Transverse colon (tissue), 4 donors: ENCODE results near the gene LRRC8C. TPM values are rescaled to one million over a fixed set of nuclear protein-coding genes. Genes with fewer than 3 reads are reported as not detected.

ENCODE experiments used
- DNase-seq: peaks from one replicate; pipeline ENCODE4 v3.0.0-alpha.2; 2019
- H3K27ac ChIP-seq, 4 donors: fragments of 200-600 bp; sonication (generic); 2 replicates each; pipeline ENCODE4 v1.5.1; 2016 to 2018; ENCODE audit warnings: inconsistent platforms in 4 of 4
- H3K27me3 ChIP-seq: fragments of 200-600 bp; sonication (generic); 2 replicates; pipeline ENCODE4 v1.5.1; 2017; ENCODE audit warnings: inconsistent platforms
- H3K36me3 ChIP-seq, 4 donors: fragments of 200-600 bp; sonication (generic); 2 replicates each; pipeline ENCODE4 v1.5.1; 2017 to 2019; ENCODE audit warnings: inconsistent platforms in 4 of 4
- H3K4me1 ChIP-seq, 4 donors: fragments of 200-600 bp; sonication (generic); 2 replicates each; pipeline ENCODE4 v1.5.1; 2017 to 2020; ENCODE audit warnings: inconsistent platforms in 4 of 4
- H3K4me3 ChIP-seq, 4 donors: fragments of 200-600 bp; sonication (generic); 1 replicate in 1 of 4; 2 replicates in 3 of 4; pipeline versions ENCODE4 v1.5.1 to v1.6.1; 2017 to 2019; ENCODE audit warnings: inconsistent platforms in 4 of 4
- H3K9me3 ChIP-seq, 2 donors: fragments of 200-600 bp; sonication (generic); 2 replicates each; pipeline ENCODE4 v1.5.1; 2017 to 2019; ENCODE audit warnings: inconsistent platforms in 2 of 2
- CTCF ChIP-seq, 5 experiments: fragments of 200-600 bp in 3 of 5; fragments of 450-650 bp in 2 of 5; sonication (generic) in 3 of 5; IDR thresholded peaks; 1 replicate in 2 of 5; 2 replicates in 3 of 5; pipeline ENCODE4 v1.5.1; 2016 to 2017; ENCODE audit warnings: antibody characterized with exemption in 5 of 5, inconsistent platforms in 3 of 5, mild to moderate bottlenecking in 2 of 5, moderate library complexity in 1 of 5
- EP300 ChIP-seq: sonication (generic); formaldehyde crosslinking; IDR thresholded peaks from one replicate; pipeline ENCODE4 v1.6.1; 2017; ENCODE audit warnings: antibody characterized with exemption, low read depth
- POLR2A ChIP-seq: fragments of 450-650 bp; IDR thresholded peaks from one replicate; pipeline ENCODE4 v1.6.1; 2016; ENCODE audit warnings: antibody characterized with exemption, mild to moderate bottlenecking, moderate library complexity
- POLR2AphosphoS5 ChIP-seq, 3 donors: sonication (generic); formaldehyde crosslinking; IDR thresholded peaks; one replicate each; pipeline ENCODE4 v1.6.1; 2016; ENCODE audit warnings: antibody characterized with exemption in 3 of 3
- WGBS, 2 donors: methylation state at CpG; one replicate each; pipeline ENCODE4 v1.1.5; 2018; ENCODE audit warnings: low coverage in 1 of 2; 5-methylcytosine and 5-hydroxymethylcytosine counted together
- in situ Hi-C, 4 donors: fragments of 200-750 bp; cut with MboI; loops; one replicate each; pipeline versions ENCODE4 v1.15.0 to v1.15.1; 2017; ENCODE audit warnings: low sequenced_read_pairs in 3 of 4, low pct_ligation_motif_present in 1 of 4, low pct_unique_long_range_greater_than_20kb in 1 of 4
- intact Hi-C: fragments of 100-400 bp; cut with DNase I; formaldehyde crosslinking; loops from one replicate; pipeline ENCODE4 v1.15.1; 2023; ENCODE audit warnings: low total_unique reads
- total RNA-seq, 4 donors: library from RNA; depleted of rRNA; stranded (reverse); fragments of >200 nt; gene quantifications; one replicate each; pipeline ENCODE4 v1.1.0, GENCODE V29; 2016

LRRC8C gene
- total RNA-seq, 4 donors from 2014 or later: 2.4 to 4.4 (median 2.7) TPM

- Histone ChIP-seq H3K36me3 (no peaks in the 10 kb centered on the region), H3K4me1 (no peaks in the 10 kb centered on the region), H3K4me3 (no peak overlapping the region), H3K27ac (no peak overlapping the region), H3K9me3 (no peaks in the 10 kb centered on the region), H3K27me3 (no peaks in the 10 kb centered on the region)
- intact Hi-C loops: no loop called here
- 68 to 69% methylated on average over 3 of the region's 3 CpGs for whole genome bisulfite sequencing, 2 donors
- DNase-seq: no peak
- TF ChIP-seq POLR2AphosphoS5 (IDR thresholded peaks at IDR 0.05) (no peak), EP300 (no peak), POLR2A (no peak), CTCF (IDR thresholded peaks at IDR 0.05) (no peak)
- in situ Hi-C loops: no loop called here
Observed at GRCh38 chr1:89732643-89733222, 99.8 kb downstream of the LRRC8C start.

- no peak for DNase-seq
- Histone ChIP-seq H3K27ac (no peak overlapping the region), H3K27me3 (no peaks in the 10 kb centered on the region), H3K9me3 (no peaks in the 10 kb centered on the region), H3K4me3 (no peak overlapping the region), H3K36me3 (no peaks in the 10 kb centered on the region), H3K4me1 (no peaks in the 10 kb centered on the region)
- intact Hi-C loops: no loop called here
- TF ChIP-seq CTCF (IDR thresholded peaks at IDR 0.05) (no peak), EP300 (no peak), POLR2A (no peak), POLR2AphosphoS5 (IDR thresholded peaks at IDR 0.05) (no peak)
- WGBS, 2 donors: 90 to 91% methylated on average over 4 of the region's 4 CpGs
- in situ Hi-C loops: no loop called here
Observed at GRCh38 chr1:89733748-89734147, 100.8 kb downstream of the LRRC8C start.

DNA sequence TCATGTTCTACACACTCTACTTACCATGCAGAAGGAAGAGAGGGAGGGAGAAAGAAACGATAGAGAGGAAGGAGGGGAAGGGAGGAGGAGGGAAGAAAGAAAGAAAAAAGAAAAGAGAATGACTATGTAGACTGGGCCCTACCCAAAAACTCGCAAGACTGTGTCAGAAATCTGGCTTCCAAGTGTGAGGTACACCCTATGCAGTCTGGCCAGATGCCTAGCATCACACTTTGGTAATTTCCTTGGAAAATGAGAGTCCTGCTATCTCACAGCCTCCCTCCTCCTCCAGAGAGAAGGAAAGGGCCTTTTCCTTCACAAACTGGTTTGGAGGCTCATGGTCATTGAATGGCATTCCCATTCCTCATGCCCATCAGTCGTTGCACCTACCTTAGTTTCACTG lies 101.5 kb downstream of the LRRC8C start:
- no peak overlapping the region for H3K27ac ChIP-seq
- no peaks in the 10 kb centered on the region for H3K36me3 ChIP-seq
- in situ Hi-C loops: no loop called here
- intact Hi-C loops: no loop called here
- WGBS, 2 donors: 77 to 87% methylated on average over 2 to 3 of the region's 3 CpGs
- no peak overlapping the region for H3K4me3 ChIP-seq
- no peak for DNase-seq
- no peaks in the 10 kb centered on the region for H3K9me3 ChIP-seq
- no peaks in the 10 kb centered on the region for H3K27me3 ChIP-seq
- H3K4me1 ChIP-seq: peaks cover 0 to under 1% (median 0%) of the 10 kb centered on the region in 4 donors
- no peak for TF ChIP-seq CTCF (IDR thresholded peaks at IDR 0.05)
- TF ChIP-seq POLR2AphosphoS5 (IDR thresholded peaks at IDR 0.05): no peak
- TF ChIP-seq EP300: no peak
- TF ChIP-seq POLR2A: no peak

- Histone ChIP-seq H3K4me1 (peaks cover 0 to 3% (median 0%) of the 10 kb centered on the region in 4 donors), H3K36me3 (no peaks in the 10 kb centered on the region), H3K9me3 (no peaks in the 10 kb centered on the region), H3K4me3 (no peak overlapping the region), H3K27ac (no peak overlapping the region), H3K27me3 (no peaks in the 10 kb centered on the region)
- in situ Hi-C loops (no loop called here), intact Hi-C loops (no loop called here)
- no peak for TF ChIP-seq POLR2AphosphoS5 (IDR thresholded peaks at IDR 0.05)
- TF ChIP-seq CTCF (IDR thresholded peaks at IDR 0.05): no peak
- TF ChIP-seq EP300: no peak
- TF ChIP-seq POLR2A: no peak
- 48% methylated on average over 1 of the region's 1 CpG; no CpG with 5 or more reads in 1 of the 2 donors for WGBS, 2 donors
- no peak for DNase-seq
Observed at GRCh38 chr1:89735479-89735878, 102.6 kb downstream of the LRRC8C start.
